ENCODE results near the gene CTIF.

The CTIF gene

DNA sequence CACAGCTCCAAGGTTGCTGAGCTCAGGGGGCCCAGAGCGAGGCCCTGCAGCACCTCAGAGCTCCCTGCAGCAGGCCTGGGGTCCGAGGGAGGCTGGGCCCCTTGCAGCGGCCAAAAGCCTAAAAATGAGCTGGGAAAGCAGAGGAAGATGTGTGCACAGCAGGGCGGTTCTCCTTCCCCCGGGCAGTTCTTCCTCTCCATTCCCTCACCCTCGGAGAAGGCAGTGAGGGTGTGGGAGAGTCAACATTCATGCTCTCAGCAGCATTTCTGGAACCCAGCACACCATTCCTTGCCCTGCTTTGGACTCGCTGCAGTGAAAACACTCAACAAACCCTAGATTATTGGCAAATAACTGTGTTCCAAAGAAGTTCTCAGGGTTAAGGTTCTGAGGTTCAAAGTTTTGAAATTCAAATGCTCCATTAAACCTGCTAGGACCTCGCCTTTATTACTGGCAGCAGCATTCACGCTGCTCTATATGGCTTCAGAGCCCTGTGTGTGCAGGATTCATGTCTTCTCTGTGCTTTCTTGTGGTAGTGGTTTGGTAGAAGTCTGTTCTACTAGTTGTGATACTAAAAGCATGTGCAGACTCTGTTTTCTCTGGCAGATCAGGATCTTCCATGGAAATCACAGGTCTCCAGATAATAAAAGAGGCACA lies 79.1 kb downstream of the CTIF start:
- no peak for DNase-seq

- DNase-seq = no peak
These were observed 80.2 kb downstream of the CTIF start for GRCh38 chr18:48619016-48619415.

GRCh38 chr18:48619501-48619900 lies 80.7 kb downstream of the CTIF start:
- DNase-seq = no peak

- no peak for DNase-seq
These were observed 81.2 kb downstream of the CTIF start for GRCh38 chr18:48620071-48620470.

GRCh38 chr18:48621240-48621639 lies 82.4 kb downstream of the CTIF start:
- DNase-seq = no peak

- no peak for DNase-seq
These were observed 83.2 kb downstream of the CTIF start for GRCh38 chr18:48621815-48622555.

GRCh38 chr18:48622911-48623431 lies 84.1 kb downstream of the CTIF start:
- no peak for DNase-seq

GRCh38 chr18:48623468-48624235 lies 84.8 kb downstream of the CTIF start:
- DNase-seq = no peak

GRCh38 chr18:48624856-48625255 lies 86.0 kb downstream of the CTIF start:
- no peak for DNase-seq

DNA sequence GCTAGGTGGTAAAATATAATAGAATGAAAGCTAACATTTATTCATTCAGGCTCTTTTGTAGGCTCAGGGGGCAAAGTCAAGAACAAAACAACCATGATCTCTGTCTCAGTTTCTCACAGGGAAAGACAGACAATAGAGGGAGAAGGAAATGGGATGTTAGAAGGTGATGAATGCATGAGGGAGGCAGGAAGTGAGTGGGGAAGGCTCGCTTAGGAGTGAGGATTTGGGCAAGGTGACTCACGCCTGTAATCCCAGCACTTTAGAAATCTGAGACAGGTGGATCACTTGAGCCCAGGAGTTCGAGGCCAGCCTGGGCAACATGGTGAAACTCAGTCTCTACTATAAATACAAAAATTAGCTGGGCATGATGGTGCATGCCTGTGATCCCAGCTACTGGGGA lies 88.4 kb downstream of the CTIF start:
- no peak for DNase-seq

DNA sequence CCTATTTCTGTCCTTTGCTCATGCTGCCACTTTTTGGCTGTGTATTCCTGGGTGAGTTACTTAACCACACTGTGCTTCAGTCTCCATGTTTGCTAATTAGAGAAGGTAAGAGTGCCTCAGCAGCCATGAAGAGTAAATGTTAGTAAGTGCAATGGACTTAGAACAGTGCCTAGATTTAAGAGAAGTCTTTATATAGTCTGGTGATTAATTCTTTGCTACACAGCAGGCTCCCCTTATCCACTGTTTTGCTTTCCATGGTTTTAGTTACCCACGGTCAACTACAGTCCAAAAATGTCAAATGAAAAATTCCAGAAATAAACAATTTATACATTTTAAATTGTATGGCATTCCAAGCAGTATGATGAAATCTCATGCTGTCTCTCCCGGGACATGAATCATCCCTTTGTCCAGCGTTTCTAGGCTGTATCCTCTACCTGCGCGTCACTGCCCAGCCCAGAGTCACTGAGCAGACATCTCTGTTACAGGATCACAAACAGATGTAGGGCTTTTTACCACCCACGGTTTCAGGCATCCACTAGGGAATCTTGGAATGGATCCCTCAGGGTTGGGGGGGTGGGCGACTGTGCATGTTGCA lies 91.0 kb downstream of the CTIF start:
- DNase-seq = no peak

DNA sequence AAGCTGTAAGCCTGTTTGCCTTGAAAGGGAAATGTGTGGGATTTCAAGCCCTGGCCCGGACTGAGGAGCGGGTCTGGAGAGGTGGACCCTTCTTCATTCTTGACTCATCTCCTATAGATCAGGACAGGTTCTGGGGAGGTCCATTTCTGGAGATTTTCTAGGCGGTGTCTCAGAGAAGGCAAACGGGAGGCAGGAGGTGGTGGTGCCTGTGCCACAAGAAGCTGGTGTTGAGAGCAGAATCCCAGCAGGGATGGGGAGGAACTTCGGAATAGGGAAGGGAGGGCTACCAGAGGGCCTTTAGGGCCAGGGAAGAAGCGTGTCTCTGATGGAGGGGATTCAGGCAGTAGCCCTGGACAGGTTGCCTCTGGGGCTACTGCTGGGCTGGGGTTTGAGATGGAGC lies 93.0 kb downstream of the CTIF start:
- no peak for DNase-seq

DNA sequence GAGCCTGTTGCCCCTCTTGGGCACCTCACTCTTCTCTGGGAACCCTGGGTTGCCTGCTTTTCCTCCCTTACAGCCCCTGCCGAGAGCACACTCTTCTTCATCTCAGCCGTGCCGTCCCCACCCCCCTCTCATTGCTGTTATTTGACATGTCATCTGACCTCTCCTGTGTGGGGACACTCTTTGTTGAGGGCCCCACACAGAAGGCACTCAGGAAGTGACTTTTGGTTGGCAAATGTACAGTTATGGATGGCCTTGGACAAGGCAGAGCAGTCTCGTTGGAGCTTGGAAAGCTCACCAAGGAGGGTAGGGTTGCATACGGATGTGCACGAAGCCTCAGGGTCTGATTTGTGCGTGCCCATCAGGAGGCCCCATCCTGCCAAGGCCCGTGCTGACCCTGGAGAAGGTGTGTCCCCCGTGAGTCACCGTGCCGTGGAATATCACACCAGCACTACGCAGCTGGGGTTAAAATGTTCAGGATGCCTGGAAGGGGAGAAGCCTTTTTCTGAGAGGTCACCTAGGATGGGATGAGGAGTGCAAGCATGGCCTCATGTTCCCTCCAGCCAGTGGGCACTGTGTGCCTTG lies 93.9 kb downstream of the CTIF start:
- DNase-seq = no peak

GRCh38 chr18:48634491-48634890 lies 95.7 kb downstream of the CTIF start:
- no peak for DNase-seq

DNA sequence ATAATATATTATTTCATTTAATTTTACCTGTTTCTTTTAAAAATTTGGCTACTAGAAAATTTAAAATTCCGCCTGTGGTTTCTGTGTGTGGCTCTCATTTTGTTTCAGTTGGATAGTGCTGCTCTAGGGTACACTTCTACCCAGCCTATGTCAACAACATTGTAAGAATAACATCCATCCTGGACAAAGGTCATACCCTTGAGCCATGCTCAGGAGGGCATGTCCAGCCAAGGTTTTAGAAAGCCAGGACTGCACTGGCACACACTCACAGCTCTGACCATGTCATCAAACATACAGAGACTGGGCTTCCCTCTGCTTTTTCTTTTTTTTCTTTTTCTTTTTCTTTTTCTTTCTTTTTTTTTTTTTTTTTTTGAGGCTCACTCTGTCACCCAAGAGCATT lies 96.1 kb downstream of the CTIF start:
- DNase-seq = no peak

- no peak for DNase-seq
These were observed 97.0 kb downstream of the CTIF start for GRCh38 chr18:48635806-48636205.

GRCh38 chr18:48636436-48636835 lies 97.6 kb downstream of the CTIF start:
- no peak for DNase-seq

DNA sequence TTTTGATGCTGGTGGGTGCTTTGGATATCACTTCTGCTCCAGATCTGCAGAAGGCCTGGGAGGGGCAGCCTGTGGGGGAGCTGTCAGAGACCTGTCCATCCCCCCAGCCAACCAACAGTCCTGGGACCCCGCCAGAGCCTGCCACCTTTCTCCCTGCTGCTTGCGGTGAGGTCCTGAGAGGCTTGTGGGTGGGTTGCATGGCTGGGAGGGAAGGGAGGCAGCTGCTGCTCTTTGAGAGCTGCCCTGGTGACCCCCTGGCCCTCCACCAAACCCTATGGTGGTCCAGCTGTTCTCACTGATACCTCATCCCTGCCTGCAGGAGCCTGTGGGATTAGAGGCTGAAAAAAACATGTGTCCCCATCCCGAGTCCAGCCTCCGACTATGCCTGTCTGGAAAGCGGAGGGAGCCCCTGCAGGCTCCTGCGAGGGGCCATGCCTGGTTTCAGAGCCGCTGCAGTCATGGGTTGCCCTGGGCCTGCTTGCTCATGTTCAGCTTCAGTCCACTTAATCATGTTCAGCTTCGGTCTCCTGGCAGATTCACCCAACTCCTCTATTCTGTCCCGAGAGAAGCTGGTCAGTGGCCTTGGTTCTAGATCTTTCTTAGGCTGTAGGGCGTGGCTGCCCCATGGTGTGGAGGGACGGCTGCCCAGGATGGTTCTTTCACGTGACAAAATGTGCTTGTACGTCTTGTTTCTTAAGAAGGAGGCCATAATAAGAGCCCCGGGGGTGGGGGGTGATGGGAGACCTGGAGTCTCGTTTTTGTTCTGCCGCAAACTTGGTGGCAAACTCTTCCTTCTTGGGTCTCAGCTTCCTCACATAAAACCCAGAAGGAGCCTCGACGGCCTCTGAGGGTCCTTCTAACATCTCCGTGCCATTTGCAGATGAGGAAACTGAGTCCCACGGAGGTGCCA lies 98.5 kb downstream of the CTIF start:
- no peak for DNase-seq

GRCh38 chr18:48638451-48638850 lies 99.6 kb downstream of the CTIF start:
- DNase-seq = no peak
